HG02870 (cell line): ENCODE results near the gene ALX4.

Experiments used
- ATAC-seq: cut with Tn5 transposase; IDR thresholded peaks from one replicate; pipeline ENCODE4 v1.9.1; 2021; ENCODE audit warnings: mild to moderate bottlenecking, moderate library complexity; ENCODE audit not compliant: unreplicated experiment

The ALX4 gene

GRCh38 chr11:44309478-44310205 is at the start of gene ALX4:
Gene ALX4 (minus strand): TSS chr11:44310139. CDS start chr11:44310062, 77 bp downstream.
- no peak for ATAC-seq

DNA sequence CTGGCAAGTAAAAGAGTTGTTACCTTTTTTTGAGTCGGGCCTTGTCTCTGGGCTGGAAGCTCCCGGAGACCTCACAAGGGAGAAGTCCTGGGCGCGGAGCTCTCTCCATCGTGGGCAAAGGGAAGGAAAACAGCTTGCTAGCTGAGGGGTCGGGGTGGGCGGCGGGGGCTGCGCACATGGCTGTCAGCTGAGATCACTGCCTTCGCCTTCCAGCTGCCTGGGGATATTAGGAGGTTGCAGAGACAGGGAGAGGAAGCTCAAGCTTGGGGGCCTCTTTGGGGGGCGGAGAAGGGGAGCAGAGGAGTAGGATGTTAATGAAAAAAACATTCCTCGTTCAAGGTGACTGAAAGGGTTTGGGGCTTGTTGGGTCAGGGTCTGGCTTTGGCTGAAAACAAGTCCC is 49.2 kb upstream of the ALX4 start:
- ATAC-seq, result no peak

GRCh38 chr11:44358713-44359112 is 48.8 kb upstream of the ALX4 start:
- ATAC-seq, result no peak

DNA sequence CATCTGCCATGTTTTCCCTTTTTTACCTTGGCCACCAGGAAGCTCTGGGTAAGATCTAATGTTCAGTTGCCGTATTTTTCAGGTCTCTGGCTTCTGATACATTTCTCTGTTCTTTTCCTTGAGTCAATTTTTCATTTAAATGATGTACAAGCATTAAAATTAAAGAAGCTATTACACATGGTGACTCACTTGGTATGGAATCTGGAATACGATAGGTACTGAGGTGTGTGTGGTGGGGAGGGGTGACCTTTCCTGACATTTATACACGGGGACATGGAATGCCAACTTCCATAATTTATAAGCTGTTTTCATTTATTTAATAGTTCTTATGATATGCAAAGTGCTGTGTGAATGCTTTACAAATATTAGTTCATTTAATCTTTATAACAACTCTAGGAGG is 47.8 kb upstream of the ALX4 start:
- no peak for ATAC-seq

DNA sequence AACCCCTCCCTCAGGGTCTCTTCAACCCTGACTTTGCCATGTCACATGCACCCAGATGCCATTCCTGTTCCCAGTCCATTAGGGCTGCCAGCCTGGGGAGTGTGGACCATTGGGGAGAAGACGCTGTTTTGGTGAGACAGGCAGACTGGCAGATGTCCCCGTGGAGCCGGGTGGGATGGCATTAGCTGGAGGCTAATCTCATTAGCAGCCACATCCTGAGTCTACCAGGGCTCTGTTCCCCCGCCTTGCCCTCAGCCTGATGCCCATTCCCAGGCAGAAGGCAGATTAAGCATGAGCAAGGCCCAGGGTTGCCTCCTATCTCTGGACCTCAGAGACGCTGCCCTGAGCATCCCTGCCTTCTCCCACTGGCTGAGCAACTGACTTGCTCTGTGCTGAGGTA is 46.4 kb upstream of the ALX4 start:
- ATAC-seq, result no peak

DNA sequence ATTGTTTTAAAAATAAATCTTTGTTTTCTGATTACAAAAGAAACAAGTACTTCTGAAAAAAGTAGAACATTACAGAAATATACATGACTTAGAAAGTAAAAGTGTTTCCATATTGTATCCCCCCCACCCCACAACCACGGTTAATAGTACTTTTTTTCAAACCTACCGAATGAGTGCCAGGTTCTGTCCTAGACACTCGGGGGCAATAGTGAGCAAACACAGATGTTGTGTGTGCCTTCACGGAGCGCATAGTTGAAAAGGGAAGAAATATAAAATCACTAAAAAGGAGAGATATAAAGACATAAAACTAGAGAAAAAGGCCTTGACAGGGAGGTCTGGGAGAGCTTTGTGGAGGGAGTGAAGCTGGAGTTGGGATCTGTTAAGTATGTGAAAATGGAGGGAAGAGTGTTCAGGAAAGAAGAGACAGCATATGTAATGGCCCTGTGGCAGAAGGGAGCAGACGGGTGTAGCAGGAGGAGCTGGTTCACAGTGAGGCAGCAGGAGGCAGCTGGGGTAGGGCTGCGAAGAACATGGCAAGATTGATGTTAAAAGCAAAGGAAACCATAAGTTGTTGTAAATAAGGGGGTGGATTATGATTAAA is 42.1 kb upstream of the ALX4 start:
- no peak for ATAC-seq

DNA sequence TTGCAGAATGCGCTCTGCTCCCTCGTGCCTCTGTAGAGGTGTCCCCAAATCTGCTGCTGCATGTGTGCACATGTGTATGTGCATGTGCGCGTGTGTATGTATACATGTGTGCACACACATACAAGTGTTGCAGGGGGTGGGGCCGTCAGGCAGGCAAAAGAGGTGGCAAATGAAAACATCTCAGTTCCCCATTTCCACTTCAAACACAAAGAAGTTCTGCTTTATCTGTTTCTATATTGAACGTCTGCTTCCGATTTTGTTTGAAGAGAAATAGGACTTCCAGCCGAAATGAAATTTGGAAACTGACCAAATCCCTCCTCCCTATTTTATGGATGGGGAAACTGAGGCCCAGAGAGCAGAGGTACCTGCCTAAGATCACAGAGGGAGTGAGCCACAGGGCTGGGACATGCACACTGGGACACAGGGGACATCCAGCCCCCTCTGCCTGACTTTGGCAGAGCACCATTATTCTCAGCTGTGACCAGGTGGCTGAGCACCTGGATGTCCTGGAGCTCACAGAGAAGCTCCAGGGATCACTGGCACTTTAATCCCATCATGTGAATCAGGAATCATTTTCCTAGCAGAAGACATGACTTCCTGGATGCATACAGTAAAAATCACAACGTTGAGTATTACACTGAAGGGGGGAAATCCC is 41.2 kb upstream of the ALX4 start:
- peak; percentile 87 for ATAC-seq

DNA sequence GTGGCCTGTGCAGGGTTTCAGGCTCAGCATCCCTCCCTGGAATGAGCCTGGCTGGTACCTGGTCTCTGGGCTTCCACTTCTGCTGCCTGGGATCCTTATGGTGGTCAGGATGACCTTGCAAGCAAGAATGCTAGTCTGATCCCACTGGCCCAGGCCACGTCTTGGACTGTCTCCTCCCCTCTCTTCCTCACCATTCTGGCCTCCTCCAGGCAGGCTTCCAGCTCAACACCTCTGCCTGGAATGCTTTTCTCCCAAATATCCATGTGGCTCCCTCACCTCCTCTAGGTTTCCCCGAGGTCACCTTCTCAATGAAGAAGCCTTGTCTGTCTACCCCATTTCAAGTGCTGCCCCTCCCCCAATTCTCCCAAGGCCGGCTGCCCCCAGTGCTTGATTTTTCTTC is 39.4 kb upstream of the ALX4 start:
- ATAC-seq, result no peak

DNA sequence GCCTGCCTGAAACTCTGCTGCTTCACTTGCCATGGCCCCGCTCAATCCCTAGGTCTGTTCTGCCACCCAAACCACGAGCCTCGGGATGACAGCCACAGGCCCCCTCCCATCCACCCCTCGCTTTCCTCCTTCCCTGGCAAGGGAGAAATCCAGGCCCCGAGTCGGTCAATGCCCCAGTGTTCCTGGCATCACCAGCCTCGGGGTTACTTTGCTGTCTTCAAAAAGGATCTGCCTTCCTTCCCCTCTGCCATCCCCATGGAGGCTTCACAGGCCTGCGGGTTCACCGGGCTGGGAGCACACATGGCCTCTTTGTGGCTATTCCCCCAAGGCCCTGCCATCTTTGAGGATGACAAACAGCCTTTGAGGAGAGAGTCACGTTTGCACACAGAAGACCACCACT is 38.8 kb upstream of the ALX4 start:
- no peak for ATAC-seq

- ATAC-seq, result no peak
Observed at GRCh38 chr11:44348114-44348513, 38.2 kb upstream of the ALX4 start.

DNA sequence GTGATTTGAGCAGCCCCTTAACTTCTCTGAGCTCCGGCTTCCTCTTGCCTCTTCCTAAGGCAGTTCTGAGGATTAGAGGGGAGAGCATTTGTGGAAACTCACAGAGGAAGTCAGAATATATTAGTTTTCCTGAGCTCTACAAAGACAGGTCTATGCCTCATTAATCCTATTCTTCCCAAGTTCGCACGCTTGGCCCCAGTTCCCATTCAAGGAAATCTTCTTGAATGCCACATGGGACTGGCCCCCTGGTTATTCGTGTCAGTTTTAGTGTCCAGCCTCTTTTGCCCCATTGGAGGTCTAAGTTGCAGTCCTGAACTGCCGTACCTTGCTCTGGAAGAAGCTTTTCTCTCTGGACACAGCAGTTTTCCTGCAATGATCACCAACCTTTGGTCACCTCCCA is 37.6 kb upstream of the ALX4 start:
- no peak for ATAC-seq

- no peak for ATAC-seq
Observed at GRCh38 chr11:44346983-44347382, 37.0 kb upstream of the ALX4 start.

GRCh38 chr11:44345781-44346180 is 35.8 kb upstream of the ALX4 start:
- ATAC-seq, result no peak

GRCh38 chr11:44344921-44345320 is 35.0 kb upstream of the ALX4 start:
- no peak for ATAC-seq

- no peak for ATAC-seq
Observed at GRCh38 chr11:44344423-44344820, 34.5 kb upstream of the ALX4 start.

- ATAC-seq, result no peak
Observed at GRCh38 chr11:44343778-44344422, 34.0 kb upstream of the ALX4 start.

DNA sequence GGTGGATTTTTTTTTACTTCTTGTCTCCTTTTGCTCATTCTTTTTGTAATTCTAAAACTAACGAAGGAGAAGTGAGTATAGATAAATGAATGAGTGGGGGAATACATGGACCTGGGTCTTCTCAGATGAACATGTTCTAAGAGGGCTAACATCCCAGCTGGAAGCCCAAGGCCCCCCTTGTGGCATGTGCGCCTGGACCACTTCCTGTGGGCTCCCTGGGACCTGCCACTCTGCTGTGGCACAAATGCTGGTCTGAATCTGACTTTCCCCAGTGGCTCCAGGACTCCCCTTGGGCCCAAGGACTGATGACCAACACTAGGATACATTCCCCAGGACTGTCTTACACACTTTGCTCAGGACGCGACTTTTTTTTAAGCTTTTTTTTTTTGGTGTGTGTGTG is 32.7 kb upstream of the ALX4 start:
- no peak for ATAC-seq

- ATAC-seq, result no peak
Observed at GRCh38 chr11:44340656-44341055, 30.7 kb upstream of the ALX4 start.

DNA sequence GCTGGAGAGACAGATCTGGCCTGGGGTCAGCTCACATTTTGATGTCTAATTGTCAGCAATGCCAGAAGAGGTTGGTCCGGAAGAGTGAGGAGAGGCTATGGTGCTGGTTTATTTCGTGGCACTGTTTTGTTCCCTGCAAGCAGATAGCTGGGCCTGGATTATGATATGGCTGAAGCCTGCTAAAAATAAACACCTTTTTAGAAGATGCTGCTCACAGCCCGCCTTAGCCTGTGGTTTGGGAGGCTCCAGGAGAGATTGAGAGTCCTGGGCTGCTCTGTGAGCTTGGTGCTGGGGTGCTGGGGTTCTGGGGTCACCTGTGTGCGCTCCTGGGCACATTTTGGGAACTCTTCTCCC is 29.6 kb upstream of the ALX4 start:
- ATAC-seq, result no peak

DNA sequence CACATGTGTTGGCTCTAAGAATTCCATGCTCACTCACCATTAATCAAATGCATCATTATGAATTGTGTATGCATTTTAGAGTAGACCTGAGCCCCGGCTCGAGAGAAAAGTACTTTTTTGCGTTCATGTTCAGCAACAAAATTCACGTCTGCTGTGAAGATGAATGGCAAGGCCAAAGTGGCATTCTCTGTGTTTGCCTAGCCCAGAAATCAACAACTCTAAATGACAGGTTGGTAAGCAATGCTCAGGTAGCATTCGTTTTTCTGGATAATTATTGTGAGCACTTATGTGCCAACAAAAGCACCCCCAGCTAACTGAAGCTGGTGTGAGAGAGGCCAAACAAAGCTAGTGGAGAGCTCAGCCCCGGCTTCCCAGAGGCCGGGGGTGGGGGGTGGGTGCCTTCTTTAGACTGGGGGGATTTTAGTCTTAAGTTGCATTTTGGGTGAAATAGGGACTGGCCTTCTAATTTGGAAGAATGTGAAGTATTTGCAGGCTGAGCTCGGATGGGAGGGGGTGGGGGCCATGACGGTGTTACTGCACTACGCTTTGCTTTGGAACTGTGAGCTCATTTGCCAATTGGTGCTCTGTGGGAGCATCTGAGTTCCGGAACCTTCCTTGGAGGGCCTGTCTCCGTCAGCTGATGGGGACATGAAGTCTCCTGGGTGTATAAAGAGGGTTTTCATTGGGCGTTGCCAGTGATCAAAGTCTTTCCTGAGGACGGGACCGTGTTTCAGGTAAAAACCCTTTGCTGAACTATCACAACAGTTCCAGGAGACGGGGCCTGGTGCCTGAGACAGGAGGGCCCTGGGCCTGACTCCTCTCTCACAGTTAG is 29.0 kb upstream of the ALX4 start:
- ATAC-seq, result no peak

GRCh38 chr11:44338026-44338425 is 28.1 kb upstream of the ALX4 start:
- no peak for ATAC-seq
